AG10803 (cell line): ENCODE data around the gene FRG2.
"Not testable (repeated sequence)": the region's sequence is repeated elsewhere in the genome, so short reads cannot be mapped to it uniquely, and the experiment has no call there.

Experiments used
- DNase-seq: peaks from one replicate; pipeline ENCODE4 v3.0.0; 2010; ENCODE audit warnings: low read depth
- H3K4me3 ChIP-seq: 2 replicates; pipeline ENCODE4 v1.5.1; 2011; ENCODE audit warnings: mild to moderate bottlenecking, low read length, control low read depth
- CTCF ChIP-seq: conservative IDR thresholded peaks from 2 replicates; pipeline ENCODE4 v1.5.1; 2011; ENCODE audit warnings: mild to moderate bottlenecking, low read length, control low read depth, inconsistent platforms

FRG2 gene

GRCh38 chr4:190014771-190015537, 12.1 kb downstream of the FRG2 start:
- H3K4me3 ChIP-seq: peak overlapping the region; percentile 17; the same call in 1 of the 2 replicates
- no peak for DNase-seq
- no peak for TF ChIP-seq CTCF

- H3K4me3 ChIP-seq, DNase-seq: not testable (repeated sequence)
These were observed 37.1 kb downstream of the FRG2 start for GRCh38 chr4:189989941-189990340.

GRCh38 chr4:189988877-189989431, 38.1 kb downstream of the FRG2 start:
- no peak for DNase-seq
- TF ChIP-seq CTCF: no peak

GRCh38 chr4:189985651-189986243, 41.3 kb downstream of the FRG2 start:
- H3K4me3 ChIP-seq, DNase-seq: not testable (repeated sequence)

More at GRCh38 chr4:189988877-189989431, 38.1 kb downstream of the FRG2 start:
- no peak overlapping the region for H3K4me3 ChIP-seq

- DNase-seq, H3K4me3 ChIP-seq: not testable (repeated sequence)
These were observed 42.4 kb downstream of the FRG2 start for GRCh38 chr4:189984661-189985060.

- not testable (repeated sequence) for H3K4me3 ChIP-seq, DNase-seq
These were observed 43.0 kb downstream of the FRG2 start for GRCh38 chr4:189983916-189984526.

- no peak for DNase-seq
- H3K4me3 ChIP-seq: no peak overlapping the region
- no peak for TF ChIP-seq CTCF
These were observed 45.1 kb downstream of the FRG2 start for GRCh38 chr4:189981970-189982369.

- H3K4me3 ChIP-seq, DNase-seq: not testable (repeated sequence)
These were observed 46.8 kb downstream of the FRG2 start for GRCh38 chr4:189980292-189980691.

- H3K4me3 ChIP-seq: no peak overlapping the region
- DNase-seq: no peak
- TF ChIP-seq CTCF: no peak
These were observed 47.6 kb downstream of the FRG2 start for GRCh38 chr4:189979196-189980047.
